Mucosa of descending colon (tissue), 3 donors: ENCODE measurements around the gene A2M. TPM values are rescaled to one million over a fixed set of nuclear protein-coding genes. Genes with fewer than 3 reads are reported as not detected.

ENCODE experiments used
- ATAC-seq: fragments of 200-7000 bp; cut with Tn5 transposase; one replicate; pipeline ENCODE4 v1.9.1; 2020; ENCODE audit warnings: mild to moderate bottlenecking, moderate library complexity
- DNase-seq, 3 donors: peaks; one replicate each; pipeline ENCODE4 v3.0.0-alpha.2; 2020
- H3K36me3 ChIP-seq: fragments of 200-600 bp; one replicate; pipeline ENCODE4 v1.8.0; 2021; ENCODE audit warnings: low read depth, mild to moderate bottlenecking
- H3K4me1 ChIP-seq: fragments of 200-600 bp; one replicate; pipeline ENCODE4 v1.8.0; 2021; ENCODE audit warnings: low read depth, mild to moderate bottlenecking
- H3K4me3 ChIP-seq: fragments of 200-600 bp; one replicate; pipeline ENCODE4 v1.8.0; 2021; ENCODE audit warnings: mild to moderate bottlenecking
- H3K9me3 ChIP-seq: fragments of 200-600 bp; one replicate; pipeline ENCODE4 v1.8.0; 2021; ENCODE audit warnings: mild to moderate bottlenecking
- intact Hi-C, 2 donors: fragments of 100-400 bp; cut with DNase I in 1 of 2; cut with micrococcal nuclease in 1 of 2; formaldehyde crosslinking; loops; one replicate each; pipeline versions ENCODE4 v1.11.0 to v1.11.1; 2022; cut with DNase I, micrococcal nuclease
- total RNA-seq, 3 donors: library from RNA; stranded (reverse); fragmentation: NEBNext Ultra II Directional in 2 of 3; extraction: Animal tissue kit (Norgen Biotek cat#: 25700) in 2 of 3; gene quantifications; one replicate each; pipeline versions ENCODE4 v1.2.1 to v1.2.4, GENCODE V29; 2021 to 2023
- TF ChIP-seq, protein P1 (sequence below): fragments of 200-600 bp; IDR thresholded peaks from one replicate; pipeline ENCODE4 v1.8.0; 2022; ENCODE audit warnings: antibody characterized with exemption, mild to moderate bottlenecking
- donor health status: DM: no; HTN: no; CAD: no; lungs with moderate emphysema.
- donor health status: DM: no; HTN: no; CAD: no.
- donor health status: DM: no; HTN: yes; CAD: no.

A2M gene
- total RNA-seq, 3 donors from 2014 or later = 83.5 to 223 (median 165) TPM

DNA sequence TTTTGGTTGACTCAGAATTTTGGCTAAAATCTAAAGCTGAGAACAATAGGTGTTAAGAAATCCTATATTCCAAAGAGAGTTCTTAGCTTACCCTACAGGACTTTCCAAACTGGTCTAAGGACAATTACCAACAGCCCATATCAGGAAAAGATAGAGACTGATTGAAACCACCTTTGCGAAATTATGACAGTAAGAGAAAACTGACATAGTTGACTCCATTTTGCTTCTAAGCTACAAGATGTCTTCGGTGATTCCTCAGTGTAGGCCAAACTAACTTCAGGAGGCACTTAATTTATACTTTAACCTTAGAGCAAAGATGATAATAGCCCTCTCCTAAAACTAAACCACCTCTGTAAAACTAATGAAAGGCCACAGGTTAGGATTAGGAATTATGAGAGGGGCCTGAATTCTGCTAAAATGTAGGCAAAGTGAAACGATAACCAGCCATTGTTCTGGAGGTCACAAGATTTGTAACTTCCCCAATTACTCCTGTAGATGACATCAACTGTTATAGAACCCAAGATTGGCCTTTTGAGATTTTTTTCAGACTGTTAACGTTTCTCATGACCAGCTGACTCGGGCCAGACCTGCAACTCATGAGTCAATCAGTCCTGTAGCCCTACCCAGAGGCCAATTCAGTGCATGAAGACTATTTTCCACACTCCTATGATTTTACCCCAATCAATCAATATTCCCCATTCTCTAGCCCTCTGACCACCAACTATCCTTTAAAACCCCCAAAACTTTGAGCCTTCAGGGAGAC lies 83.3 kb downstream of the A2M start:
- TF ChIP-seq, protein P1, sequence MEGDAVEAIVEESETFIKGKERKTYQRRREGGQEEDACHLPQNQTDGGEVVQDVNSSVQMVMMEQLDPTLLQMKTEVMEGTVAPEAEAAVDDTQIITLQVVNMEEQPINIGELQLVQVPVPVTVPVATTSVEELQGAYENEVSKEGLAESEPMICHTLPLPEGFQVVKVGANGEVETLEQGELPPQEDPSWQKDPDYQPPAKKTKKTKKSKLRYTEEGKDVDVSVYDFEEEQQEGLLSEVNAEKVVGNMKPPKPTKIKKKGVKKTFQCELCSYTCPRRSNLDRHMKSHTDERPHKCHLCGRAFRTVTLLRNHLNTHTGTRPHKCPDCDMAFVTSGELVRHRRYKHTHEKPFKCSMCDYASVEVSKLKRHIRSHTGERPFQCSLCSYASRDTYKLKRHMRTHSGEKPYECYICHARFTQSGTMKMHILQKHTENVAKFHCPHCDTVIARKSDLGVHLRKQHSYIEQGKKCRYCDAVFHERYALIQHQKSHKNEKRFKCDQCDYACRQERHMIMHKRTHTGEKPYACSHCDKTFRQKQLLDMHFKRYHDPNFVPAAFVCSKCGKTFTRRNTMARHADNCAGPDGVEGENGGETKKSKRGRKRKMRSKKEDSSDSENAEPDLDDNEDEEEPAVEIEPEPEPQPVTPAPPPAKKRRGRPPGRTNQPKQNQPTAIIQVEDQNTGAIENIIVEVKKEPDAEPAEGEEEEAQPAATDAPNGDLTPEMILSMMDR = no peak
- no peaks in the 10 kb centered on the region for H3K36me3 ChIP-seq
- H3K9me3 ChIP-seq = no peaks in the 10 kb centered on the region
- H3K4me3 ChIP-seq = no peak overlapping the region
- DNase-seq (no peak), ATAC-seq (no peak)
- intact Hi-C loops = no loop called here
- no peaks in the 10 kb centered on the region for H3K4me1 ChIP-seq

DNA sequence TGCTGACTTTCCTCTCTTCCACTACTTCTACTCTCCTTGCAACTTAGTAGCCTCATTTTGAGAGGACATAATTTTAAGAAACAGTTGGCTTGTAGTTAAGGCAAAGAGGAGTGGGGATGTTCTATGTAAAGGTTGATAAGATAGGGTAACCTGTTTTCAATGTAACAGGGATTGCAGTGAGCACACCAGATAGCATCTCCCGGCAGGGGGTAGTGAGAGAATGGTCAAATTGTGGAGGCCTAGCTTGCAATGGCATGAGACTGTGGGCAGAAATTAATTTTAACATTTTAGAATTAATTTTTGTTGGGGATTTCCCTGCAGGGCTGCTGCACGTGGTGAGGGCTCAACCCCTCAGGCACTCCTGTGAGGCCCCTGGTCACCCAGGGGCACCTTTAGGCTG lies 84.9 kb downstream of the A2M start:
- TF ChIP-seq, protein P1 = no peak
- no peak overlapping the region for H3K4me3 ChIP-seq
- no peaks in the 10 kb centered on the region for H3K9me3 ChIP-seq
- ATAC-seq (no peak), DNase-seq (no peak)
- H3K4me1 ChIP-seq = no peaks in the 10 kb centered on the region
- intact Hi-C loops = no loop called here
- H3K36me3 ChIP-seq = no peaks in the 10 kb centered on the region

DNA sequence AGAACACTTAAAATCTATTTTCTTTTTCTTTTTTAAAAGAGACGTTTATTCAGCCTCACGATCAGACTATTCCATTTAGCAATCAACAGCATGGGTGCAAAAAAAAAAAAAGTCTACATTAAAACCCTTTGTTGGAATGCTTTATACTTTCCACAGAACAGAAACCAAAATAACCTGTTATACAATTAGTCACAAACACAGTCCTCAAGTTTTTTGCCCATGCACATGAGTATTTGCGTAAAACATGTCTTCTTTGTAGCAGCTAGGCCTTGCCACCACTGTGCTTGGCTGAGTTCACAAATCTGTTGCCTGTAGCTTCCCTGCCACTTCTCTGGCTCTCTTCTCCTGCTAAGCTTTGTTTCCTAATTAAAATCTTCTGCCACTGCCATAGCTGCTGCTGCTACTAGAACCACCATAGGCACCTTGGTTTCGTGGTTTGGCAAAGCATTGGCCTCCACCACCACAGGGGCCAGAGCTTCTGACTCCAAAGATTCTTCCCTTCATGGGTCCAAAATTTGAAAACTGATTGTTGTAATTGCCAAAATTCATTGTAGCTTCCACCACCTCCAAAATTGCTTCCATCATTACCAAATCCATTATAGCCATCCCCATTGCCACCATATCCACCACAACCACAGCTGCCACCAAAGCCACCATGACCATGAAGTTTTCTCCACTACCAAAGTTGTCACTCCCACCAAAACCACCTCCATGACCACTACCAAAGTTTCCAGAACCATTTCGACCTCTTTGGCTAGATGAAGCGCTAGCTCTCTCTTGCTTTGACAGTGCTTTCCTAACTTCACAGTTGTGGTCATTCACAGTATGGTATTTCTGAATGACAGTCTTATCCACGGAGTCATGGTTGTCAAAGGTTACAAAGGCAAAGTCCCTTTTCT lies 88.3 kb downstream of the A2M start:
- Histone ChIP-seq H3K4me3 (no peak overlapping the region), H3K36me3 (no peaks in the 10 kb centered on the region), H3K9me3 (no peaks in the 10 kb centered on the region), H3K4me1 (no peaks in the 10 kb centered on the region)
- intact Hi-C loops = no loop called here
- DNase-seq (no peak), ATAC-seq (no peak)
- TF ChIP-seq, protein P1 = no peak

DNA sequence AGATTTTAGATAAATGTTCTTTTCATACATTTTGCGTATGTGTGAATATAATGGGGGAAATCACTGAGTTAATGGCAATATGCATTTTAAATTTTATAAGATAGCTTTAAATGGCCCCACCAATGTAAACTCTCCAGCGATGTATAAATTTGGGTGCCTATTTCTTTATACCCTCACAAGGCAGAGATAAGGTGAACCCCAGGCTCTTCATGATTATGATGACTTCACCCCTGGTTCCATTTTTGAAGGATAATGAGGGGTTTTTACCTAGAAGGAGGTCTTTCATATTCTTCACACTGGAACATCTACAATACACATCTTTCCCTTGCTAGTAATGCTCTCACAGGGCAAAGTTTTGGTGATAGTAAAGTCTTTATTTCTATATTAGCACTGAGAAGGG lies 91.2 kb downstream of the A2M start:
- Histone ChIP-seq H3K4me3 (no peak overlapping the region), H3K9me3 (no peaks in the 10 kb centered on the region), H3K36me3 (no peaks in the 10 kb centered on the region), H3K4me1 (no peaks in the 10 kb centered on the region)
- DNase-seq (no peak), ATAC-seq (no peak)
- TF ChIP-seq, protein P1 = no peak
- intact Hi-C loops = no loop called here

DNA sequence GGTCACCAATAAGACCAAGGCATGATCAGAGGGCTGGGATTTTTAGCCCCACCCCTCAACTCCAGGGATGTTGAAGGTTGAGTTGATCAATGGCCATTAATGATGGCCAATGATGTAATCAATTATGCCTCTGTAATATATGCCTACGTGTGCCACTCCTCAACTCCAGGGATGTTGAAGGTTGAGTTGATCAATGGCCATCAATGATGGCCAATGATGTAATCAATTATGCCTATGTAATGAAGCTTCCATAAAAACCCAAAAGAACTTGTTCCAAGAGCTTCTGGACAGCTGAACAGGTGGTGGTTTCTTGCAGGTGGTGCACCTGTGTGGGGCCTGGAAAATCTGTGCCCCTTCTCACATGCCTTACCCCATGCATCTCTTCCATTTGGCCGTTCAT lies 93.1 kb downstream of the A2M start:
- Histone ChIP-seq H3K4me3 (no peak overlapping the region), H3K9me3 (peaks cover 9% of the 10 kb centered on the region), H3K4me1 (no peaks in the 10 kb centered on the region), H3K36me3 (no peaks in the 10 kb centered on the region)
- no peak for ATAC-seq
- no peak for DNase-seq
- intact Hi-C loops = no loop called here
- TF ChIP-seq, protein P1 = no peak

Other genes starting within 250 kb of the A2M start
- gene PHC1, start 201.4 kb downstream of the A2M start, total RNA-seq = 10 to 100 TPM in 2 of 3 donors, 1 to 10 TPM in 1; 7.5 to 49.3 (median 11.2) TPM
- gene M6PR, start 166.3 kb downstream of the A2M start, total RNA-seq = 100 to 1,000 TPM; 104 to 126 (median 105) TPM
- gene KLRG1, start 126.4 kb downstream of the A2M start, total RNA-seq = 1 to 10 TPM; 1.1 to 4.1 (median 3.0) TPM
- under 1 TPM in 1 of 3 donors, not detected in 2; 0.07 TPM for gene PZP, start 92.5 kb upstream of the A2M start, total RNA-seq